ENCODE data around the gene LRRFIP1. TPM values are rescaled to one million over a fixed set of nuclear protein-coding genes. Genes with fewer than 3 reads are reported as not detected.

LRRFIP1 gene
- total and polyA plus RNA-seq, 2 of the 13 experiments (the other 11 are each of a cell fraction or from before 2014, with no cell fraction given) = 15.9 to 40.5 TPM

- TF ChIP-seq SPEN (CRISPR knock-in tag; IDR thresholded peaks at IDR 0.05; ENCODE audit: low read depth) (0 out of 2 replicates have a peak, but pooled peaks have one; percentile 33), JUN (CRISPR knock-in tag; IDR thresholded peaks at IDR 0.05) (no peak), KDM4B (CRISPR knock-in tag; IDR thresholded peaks at IDR 0.05) (no peak), ZBTB7B (CRISPR knock-in tag; IDR thresholded peaks at IDR 0.05) (peak; percentile 40; the same call in 1 of the 2 replicates), ZNF441 (CRISPR knock-in tag; IDR thresholded peaks at IDR 0.05; ENCODE audit: borderline replicate concordance) (peak; percentile 94), ZGPAT (CRISPR knock-in tag; IDR thresholded peaks at IDR 0.05) (no peak), ZNF572 (CRISPR knock-in tag; IDR thresholded peaks at IDR 0.05) (0 out of 2 replicates have a peak, but pooled peaks have one; percentile 17), ZNF564 (CRISPR knock-in tag; IDR thresholded peaks at IDR 0.05) (no peak), GPN1 (CRISPR knock-in tag; IDR thresholded peaks at IDR 0.05; ENCODE audit: borderline replicate concordance) (0 out of 2 replicates have a peak, but pooled peaks have one; percentile 46), ZNF567 (CRISPR knock-in tag; IDR thresholded peaks at IDR 0.05; ENCODE audit: borderline replicate concordance) (no peak), ZBTB43 (CRISPR knock-in tag; conservative IDR thresholded peaks at IDR 0.05) (no peak), DNMT1 (CRISPR knock-in tag; IDR thresholded peaks at IDR 0.05) (no peak), HOXA3 (CRISPR knock-in tag; IDR thresholded peaks at IDR 0.05) (no peak), BRD4 (CRISPR knock-in tag; IDR thresholded peaks at IDR 0.05) (no peak), MLX (CRISPR knock-in tag; IDR thresholded peaks at IDR 0.05) (no peak), ZNF687 (CRISPR knock-in tag; IDR thresholded peaks at IDR 0.05) (peak; percentile 71), MTA1 (CRISPR knock-in tag; IDR thresholded peaks at IDR 0.05; ENCODE audit: borderline replicate concordance) (peak; percentile 42; the same call in 1 of the 2 replicates), ZNF800 (CRISPR knock-in tag; IDR thresholded peaks at IDR 0.05) (peak; percentile 55; the same call in 1 of the 2 replicates), ZNF768 (CRISPR knock-in tag; IDR thresholded peaks at IDR 0.05) (peak; percentile 51; the same call in 1 of the 2 replicates), ARID2 (CRISPR knock-in tag; IDR thresholded peaks at IDR 0.05; ENCODE audit: borderline replicate concordance) (no peak)
These were observed 460 bp upstream of the LRRFIP1 start (continued) for GRCh38 chr2:237626813-237627440.

Data from HepG2 (cell line).